ENCODE results near the gene SLC25A14.
A peak's percentile ranks its signal among the peaks of the same experiment; 100 is the strongest.

Gene SLC25A14

DNA sequence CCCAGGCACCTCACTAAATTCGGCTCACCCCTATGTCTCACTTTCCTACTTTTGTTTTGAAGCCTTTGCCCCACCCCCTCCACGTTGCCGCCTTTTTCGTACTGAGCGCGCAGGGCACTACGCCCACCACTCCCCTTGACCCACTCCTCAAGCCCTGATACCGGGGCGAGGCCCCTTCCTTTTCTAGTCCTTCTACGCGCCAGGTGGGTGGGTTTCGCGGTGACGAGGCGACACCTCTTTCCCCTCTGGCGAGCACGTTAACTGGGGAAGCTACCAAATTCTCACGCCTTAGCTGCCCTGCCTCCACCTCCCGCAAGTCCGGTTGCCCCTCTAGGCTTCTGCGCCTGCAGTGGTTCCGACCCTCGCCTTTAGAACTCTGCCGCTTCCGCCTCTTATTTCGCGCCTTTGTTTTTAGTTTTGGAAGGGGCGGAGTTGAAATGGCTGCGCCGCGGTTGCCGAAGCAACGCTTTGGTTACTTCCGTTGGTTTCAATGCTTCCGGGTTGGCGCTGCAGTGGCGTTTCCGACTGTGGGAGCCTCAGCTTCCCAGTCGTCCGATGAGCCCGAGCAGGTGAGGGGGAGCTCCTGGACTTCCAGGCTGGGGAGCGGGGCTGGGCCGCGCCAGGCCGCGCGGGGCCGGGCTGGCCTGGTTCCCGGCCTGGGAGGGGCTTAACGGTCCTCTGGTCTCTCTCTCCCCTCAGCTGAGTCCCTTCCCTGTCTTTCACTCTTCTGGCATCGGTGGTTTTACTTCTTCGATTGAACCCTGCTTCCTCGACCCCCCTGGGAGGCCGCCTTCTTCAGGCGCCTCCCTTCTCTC, at the start of gene SLC25A14:
Gene SLC25A14 (plus strand): TSS at position 512 of the 815 bp plus-strand sequence. CDS start 360 bp downstream, outside the sequence.
- Histone ChIP-seq H3K9me3 (ENCODE audit: low read length) (no peaks in the 10 kb centered on the region), H2AFZ (ENCODE audit: low read length) (no peak within 1 kb of the TSS), H3K4me3 (ENCODE audit: low read depth, low read length, poor library complexity, severe bottlenecking) (peak within 1 kb of the TSS; percentile 77), H3K27me3 (ENCODE audit: insufficient read depth, low read length) (no peaks in the 10 kb centered on the region), H3K36me3 (ENCODE audit: insufficient read depth, low read length) (no peaks in the 10 kb centered on the region), H3K4me1 (ENCODE audit: insufficient read depth, low read length, severe bottlenecking) (peaks cover 18% of the 10 kb centered on the region), H3K27ac (ENCODE audit: low read depth, low read length, poor library complexity, severe bottlenecking) (peak within 1 kb of the TSS; percentile 52), H3K79me2 (ENCODE audit: insufficient read depth, low read length) (no peaks in the 10 kb centered on the region), H3F3A (ENCODE audit: insufficient read depth, low read length) (no peaks in the 10 kb centered on the region), H4K20me1 (ENCODE audit: insufficient read depth, low read length) (no peaks in the 10 kb centered on the region), H3K9ac (ENCODE audit: low read length) (peak within 1 kb of the TSS; percentile 74), H3K9me2 (ENCODE audit: low read depth, low read length) (no peaks in the 10 kb centered on the region), H3K4me2 (ENCODE audit: low read length) (peak within 1 kb of the TSS; percentile 73)
- no peak for TF ChIP-seq EZH2 (IDR thresholded peaks at IDR 0.05; ENCODE audit: borderline replicate concordance, low read length)
- TF ChIP-seq, protein P1, sequence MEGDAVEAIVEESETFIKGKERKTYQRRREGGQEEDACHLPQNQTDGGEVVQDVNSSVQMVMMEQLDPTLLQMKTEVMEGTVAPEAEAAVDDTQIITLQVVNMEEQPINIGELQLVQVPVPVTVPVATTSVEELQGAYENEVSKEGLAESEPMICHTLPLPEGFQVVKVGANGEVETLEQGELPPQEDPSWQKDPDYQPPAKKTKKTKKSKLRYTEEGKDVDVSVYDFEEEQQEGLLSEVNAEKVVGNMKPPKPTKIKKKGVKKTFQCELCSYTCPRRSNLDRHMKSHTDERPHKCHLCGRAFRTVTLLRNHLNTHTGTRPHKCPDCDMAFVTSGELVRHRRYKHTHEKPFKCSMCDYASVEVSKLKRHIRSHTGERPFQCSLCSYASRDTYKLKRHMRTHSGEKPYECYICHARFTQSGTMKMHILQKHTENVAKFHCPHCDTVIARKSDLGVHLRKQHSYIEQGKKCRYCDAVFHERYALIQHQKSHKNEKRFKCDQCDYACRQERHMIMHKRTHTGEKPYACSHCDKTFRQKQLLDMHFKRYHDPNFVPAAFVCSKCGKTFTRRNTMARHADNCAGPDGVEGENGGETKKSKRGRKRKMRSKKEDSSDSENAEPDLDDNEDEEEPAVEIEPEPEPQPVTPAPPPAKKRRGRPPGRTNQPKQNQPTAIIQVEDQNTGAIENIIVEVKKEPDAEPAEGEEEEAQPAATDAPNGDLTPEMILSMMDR (IDR thresholded peaks at IDR 0.05; ENCODE audit: low read length) = no peak

- no peaks in the 10 kb centered on the region for H3K36me3 ChIP-seq (ENCODE audit: insufficient read depth, low read length)
- H3K4me1 ChIP-seq (ENCODE audit: insufficient read depth, low read length, severe bottlenecking) = no peaks in the 10 kb centered on the region
- no peaks in the 10 kb centered on the region for H3K27me3 ChIP-seq (ENCODE audit: insufficient read depth, low read length)
- H3K4me2 ChIP-seq (ENCODE audit: low read length) = no peak overlapping the region
- no peaks in the 10 kb centered on the region for H3K9me2 ChIP-seq (ENCODE audit: low read depth, low read length)
- H3F3A ChIP-seq (ENCODE audit: insufficient read depth, low read length) = no peaks in the 10 kb centered on the region
- no peak overlapping the region for H3K27ac ChIP-seq (ENCODE audit: low read depth, low read length, poor library complexity, severe bottlenecking)
- TF ChIP-seq EZH2 (IDR thresholded peaks at IDR 0.05; ENCODE audit: borderline replicate concordance, low read length) = no peak
- TF ChIP-seq, protein P1 (IDR thresholded peaks at IDR 0.05; ENCODE audit: low read length) = no peak
- no peaks in the 10 kb centered on the region for H3K9me3 ChIP-seq (ENCODE audit: low read length)
- H3K4me3 ChIP-seq (ENCODE audit: low read depth, low read length, poor library complexity, severe bottlenecking) = no peak overlapping the region
- H3K9ac ChIP-seq (ENCODE audit: low read length) = no peak overlapping the region
- H4K20me1 ChIP-seq (ENCODE audit: insufficient read depth, low read length) = no peaks in the 10 kb centered on the region
- H3K79me2 ChIP-seq (ENCODE audit: insufficient read depth, low read length) = no peaks in the 10 kb centered on the region
- no peak overlapping the region for H2AFZ ChIP-seq (ENCODE audit: low read length)
Observed at GRCh38 chrX:130295519-130296296, 44.0 kb upstream of the SLC25A14 start.

- H3K9me2 ChIP-seq (ENCODE audit: low read depth, low read length) = no peaks in the 10 kb centered on the region
- no peaks in the 10 kb centered on the region for H3F3A ChIP-seq (ENCODE audit: insufficient read depth, low read length)
- no peaks in the 10 kb centered on the region for H3K79me2 ChIP-seq (ENCODE audit: insufficient read depth, low read length)
- no peaks in the 10 kb centered on the region for H4K20me1 ChIP-seq (ENCODE audit: insufficient read depth, low read length)
- H3K27ac ChIP-seq (ENCODE audit: low read depth, low read length, poor library complexity, severe bottlenecking) = no peak overlapping the region
- H2AFZ ChIP-seq (ENCODE audit: low read length) = no peak overlapping the region
- TF ChIP-seq, protein P1 (IDR thresholded peaks at IDR 0.05; ENCODE audit: low read length) = no peak
- TF ChIP-seq EZH2 (IDR thresholded peaks at IDR 0.05; ENCODE audit: borderline replicate concordance, low read length) = no peak
- H3K36me3 ChIP-seq (ENCODE audit: insufficient read depth, low read length) = no peaks in the 10 kb centered on the region
- no peak overlapping the region for H3K9ac ChIP-seq (ENCODE audit: low read length)
- no peaks in the 10 kb centered on the region for H3K27me3 ChIP-seq (ENCODE audit: insufficient read depth, low read length)
- no peaks in the 10 kb centered on the region for H3K9me3 ChIP-seq (ENCODE audit: low read length)
- H3K4me1 ChIP-seq (ENCODE audit: insufficient read depth, low read length, severe bottlenecking) = no peaks in the 10 kb centered on the region
- no peak overlapping the region for H3K4me3 ChIP-seq (ENCODE audit: low read depth, low read length, poor library complexity, severe bottlenecking)
- H3K4me2 ChIP-seq (ENCODE audit: low read length) = no peak overlapping the region
Observed at GRCh38 chrX:130296297-130296678, 43.4 kb upstream of the SLC25A14 start.
